ENCODE results near the gene MTCH2. TPM values are rescaled to one million over a fixed set of nuclear protein-coding genes. Genes with fewer than 3 reads are reported as not detected.
"Not testable (repeated sequence)": the region's sequence is repeated elsewhere in the genome, so short reads cannot be mapped to it uniquely, and the experiment has no call there.

MTCH2 gene
- total RNA-seq, 1 experiment from 2014 or later = 176 TPM

- WGBS (ENCODE audit: extremely low coverage, insufficient read length, low lambda C conversion rate) = no CpG with 5 or more reads among the region's 4 CpGs
- Histone ChIP-seq H3K27ac (ENCODE audit: insufficient read length, low read depth, low read length) (no peak overlapping the region), H3K9ac (ENCODE audit: extremely low read depth, insufficient read length, low read length) (no peak overlapping the region), H4K91ac (ENCODE audit: insufficient read length, low read depth, low read length) (no peak overlapping the region), H3K4me1 (ENCODE audit: insufficient read depth, low read length) (no peaks in the 10 kb centered on the region), H2BK15ac (ENCODE audit: low read depth, low read length) (no peak overlapping the region), H3K56ac (ENCODE audit: insufficient read length, low read depth, low read length) (no peak overlapping the region), H3K18ac (ENCODE audit: insufficient read length, low read depth, low read length) (no peak overlapping the region), H3K79me2 (ENCODE audit: insufficient read depth, low read length) (no peaks in the 10 kb centered on the region), H3T11ph (ENCODE audit: low read length) (no peak overlapping the region), H2AFZ (ENCODE audit: low read length) (no peak overlapping the region), H3K27me3 (ENCODE audit: insufficient read depth, low read length) (no peaks in the 10 kb centered on the region), H3K14ac (ENCODE audit: insufficient read depth, low read length) (no peak overlapping the region), H2AK5ac (ENCODE audit: insufficient read length, low read length) (no peak overlapping the region), H3K23me2 (ENCODE audit: insufficient read length, low read depth, low read length, poor library complexity, severe bottlenecking) (no peaks in the 10 kb centered on the region), H3K79me1 (ENCODE audit: insufficient read depth, low read depth, low read length, poor library complexity, severe bottlenecking) (no peaks in the 10 kb centered on the region), H2BK120ac (ENCODE audit: low read depth, low read length, poor library complexity, severe bottlenecking) (no peak overlapping the region), H4K8ac (replicated peaks; ENCODE audit: insufficient read length, low read depth, low read length) (no peak overlapping the region), H3K4me2 (ENCODE audit: insufficient read depth, insufficient read length, low read length) (no peak overlapping the region), H3K23ac (ENCODE audit: insufficient read length, low read depth, low read length) (no peak overlapping the region), H3K9me3 (ENCODE audit: control insufficient read depth, low read depth, low read length) (no peaks in the 10 kb centered on the region), H3K4ac (ENCODE audit: low read depth, low read length) (no peak overlapping the region), H2BK12ac (ENCODE audit: insufficient read length, low read depth, low read length) (no peak overlapping the region), H2BK20ac (ENCODE audit: low read depth, low read length, poor library complexity, severe bottlenecking) (no peak overlapping the region), H4K20me1 (ENCODE audit: control insufficient read depth, insufficient read depth, insufficient read length) (no peaks in the 10 kb centered on the region), H2BK5ac (ENCODE audit: insufficient read length, low read length) (no peak overlapping the region), H4K5ac (ENCODE audit: insufficient read length, low read depth, low read length) (no peak overlapping the region)
- DNase-seq = no peak
- no peak overlapping the region for H3K27ac Mint-ChIP-seq
- H3K27me3 Mint-ChIP-seq (ENCODE audit: low read depth) = no peaks in the 10 kb centered on the region
- H3K4me3 Mint-ChIP-seq = no peak overlapping the region
- TF ChIP-seq, protein P1, sequence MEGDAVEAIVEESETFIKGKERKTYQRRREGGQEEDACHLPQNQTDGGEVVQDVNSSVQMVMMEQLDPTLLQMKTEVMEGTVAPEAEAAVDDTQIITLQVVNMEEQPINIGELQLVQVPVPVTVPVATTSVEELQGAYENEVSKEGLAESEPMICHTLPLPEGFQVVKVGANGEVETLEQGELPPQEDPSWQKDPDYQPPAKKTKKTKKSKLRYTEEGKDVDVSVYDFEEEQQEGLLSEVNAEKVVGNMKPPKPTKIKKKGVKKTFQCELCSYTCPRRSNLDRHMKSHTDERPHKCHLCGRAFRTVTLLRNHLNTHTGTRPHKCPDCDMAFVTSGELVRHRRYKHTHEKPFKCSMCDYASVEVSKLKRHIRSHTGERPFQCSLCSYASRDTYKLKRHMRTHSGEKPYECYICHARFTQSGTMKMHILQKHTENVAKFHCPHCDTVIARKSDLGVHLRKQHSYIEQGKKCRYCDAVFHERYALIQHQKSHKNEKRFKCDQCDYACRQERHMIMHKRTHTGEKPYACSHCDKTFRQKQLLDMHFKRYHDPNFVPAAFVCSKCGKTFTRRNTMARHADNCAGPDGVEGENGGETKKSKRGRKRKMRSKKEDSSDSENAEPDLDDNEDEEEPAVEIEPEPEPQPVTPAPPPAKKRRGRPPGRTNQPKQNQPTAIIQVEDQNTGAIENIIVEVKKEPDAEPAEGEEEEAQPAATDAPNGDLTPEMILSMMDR (conservative IDR thresholded peaks at IDR 0.05) = no peak
- H3K4me1 Mint-ChIP-seq = no peaks in the 10 kb centered on the region
- H3K36me3 Mint-ChIP-seq (ENCODE audit: insufficient read depth in 1 of 3, low read depth in 3 of 3) = no peaks in the 10 kb centered on the region
- no peaks in the 10 kb centered on the region; a peak in 2 of 5 replicates for H3K9me3 Mint-ChIP-seq
Observed at GRCh38 chr11:47688111-47688510, 45.8 kb upstream of the MTCH2 start.

- not testable (repeated sequence) for H2BK12ac ChIP-seq (ENCODE audit: insufficient read length, low read depth, low read length); H2AFZ ChIP-seq (ENCODE audit: low read length); H3K4ac ChIP-seq (ENCODE audit: low read depth, low read length); H3K36me3 Mint-ChIP-seq (ENCODE audit: insufficient read depth in 1 of 3, low read depth in 3 of 3); H3T11ph ChIP-seq (ENCODE audit: low read length); H3K79me1 ChIP-seq (ENCODE audit: insufficient read depth, low read depth, low read length, poor library complexity, severe bottlenecking); H3K18ac ChIP-seq (ENCODE audit: insufficient read length, low read depth, low read length); H3K23ac ChIP-seq (ENCODE audit: insufficient read length, low read depth, low read length); H3K27me3 Mint-ChIP-seq (ENCODE audit: low read depth); H2BK5ac ChIP-seq (ENCODE audit: insufficient read length, low read length); H3K14ac ChIP-seq (ENCODE audit: insufficient read depth, low read length); H3K27ac Mint-ChIP-seq; H3K4me1 ChIP-seq (ENCODE audit: insufficient read depth, low read length); H2AK5ac ChIP-seq (ENCODE audit: insufficient read length, low read length); H3K56ac ChIP-seq (ENCODE audit: insufficient read length, low read depth, low read length); H2BK20ac ChIP-seq (ENCODE audit: low read depth, low read length, poor library complexity, severe bottlenecking); H4K91ac ChIP-seq (ENCODE audit: insufficient read length, low read depth, low read length); H3K27me3 ChIP-seq (ENCODE audit: insufficient read depth, low read length); H3K23me2 ChIP-seq (ENCODE audit: insufficient read length, low read depth, low read length, poor library complexity, severe bottlenecking); H3K4me1 Mint-ChIP-seq; H3K79me2 ChIP-seq (ENCODE audit: insufficient read depth, low read length); H2BK120ac ChIP-seq (ENCODE audit: low read depth, low read length, poor library complexity, severe bottlenecking); H2BK15ac ChIP-seq (ENCODE audit: low read depth, low read length); DNase-seq; H3K9me3 Mint-ChIP-seq; H4K8ac ChIP-seq (replicated peaks; ENCODE audit: insufficient read length, low read depth, low read length); H3K4me3 Mint-ChIP-seq; H3K27ac ChIP-seq (ENCODE audit: insufficient read length, low read depth, low read length); H3K9ac ChIP-seq (ENCODE audit: extremely low read depth, insufficient read length, low read length); H4K20me1 ChIP-seq (ENCODE audit: control insufficient read depth, insufficient read depth, insufficient read length); H4K5ac ChIP-seq (ENCODE audit: insufficient read length, low read depth, low read length); H3K9me3 ChIP-seq (ENCODE audit: control insufficient read depth, low read depth, low read length); H3K4me2 ChIP-seq (ENCODE audit: insufficient read depth, insufficient read length, low read length)
- no CpG with 5 or more reads among the region's 3 CpGs for WGBS (ENCODE audit: extremely low coverage, insufficient read length, low lambda C conversion rate)
Observed at GRCh38 chr11:47686704-47687103, 44.3 kb upstream of the MTCH2 start.
